HG03565 (cell line): ENCODE data around the gene CADM2.

Experiments used
- ATAC-seq: cut with Tn5 transposase; IDR thresholded peaks from one replicate; pipeline ENCODE4 v1.9.1; 2021; ENCODE audit warnings: mild to moderate bottlenecking, moderate library complexity; ENCODE audit not compliant: unreplicated experiment

CADM2 gene

GRCh38 chr3:84983490-84983889, 24.7 kb downstream of the CADM2 start:
- ATAC-seq, result no peak

- ATAC-seq, result no peak
Observed at GRCh38 chr3:84984429-84984828, 25.6 kb downstream of the CADM2 start.

DNA sequence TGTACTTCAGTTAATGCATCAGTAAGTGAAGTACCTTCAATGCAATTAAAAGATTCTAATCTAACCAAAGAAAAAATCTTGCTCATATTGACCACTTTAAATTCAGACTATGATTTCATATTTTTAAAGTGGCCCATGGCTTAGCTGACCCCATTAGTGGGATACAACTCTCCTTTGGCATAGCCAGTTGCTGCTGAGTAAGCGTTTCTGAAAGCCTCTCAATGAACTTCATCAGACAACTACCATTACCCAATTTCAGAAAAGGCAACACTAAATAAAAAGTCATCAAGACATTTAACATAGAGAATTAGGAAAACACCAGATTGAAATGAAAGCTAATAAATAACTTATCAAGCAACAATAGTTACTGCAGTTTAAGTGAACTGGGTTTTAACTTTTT, 27.0 kb downstream of the CADM2 start:
- ATAC-seq, result no peak

DNA sequence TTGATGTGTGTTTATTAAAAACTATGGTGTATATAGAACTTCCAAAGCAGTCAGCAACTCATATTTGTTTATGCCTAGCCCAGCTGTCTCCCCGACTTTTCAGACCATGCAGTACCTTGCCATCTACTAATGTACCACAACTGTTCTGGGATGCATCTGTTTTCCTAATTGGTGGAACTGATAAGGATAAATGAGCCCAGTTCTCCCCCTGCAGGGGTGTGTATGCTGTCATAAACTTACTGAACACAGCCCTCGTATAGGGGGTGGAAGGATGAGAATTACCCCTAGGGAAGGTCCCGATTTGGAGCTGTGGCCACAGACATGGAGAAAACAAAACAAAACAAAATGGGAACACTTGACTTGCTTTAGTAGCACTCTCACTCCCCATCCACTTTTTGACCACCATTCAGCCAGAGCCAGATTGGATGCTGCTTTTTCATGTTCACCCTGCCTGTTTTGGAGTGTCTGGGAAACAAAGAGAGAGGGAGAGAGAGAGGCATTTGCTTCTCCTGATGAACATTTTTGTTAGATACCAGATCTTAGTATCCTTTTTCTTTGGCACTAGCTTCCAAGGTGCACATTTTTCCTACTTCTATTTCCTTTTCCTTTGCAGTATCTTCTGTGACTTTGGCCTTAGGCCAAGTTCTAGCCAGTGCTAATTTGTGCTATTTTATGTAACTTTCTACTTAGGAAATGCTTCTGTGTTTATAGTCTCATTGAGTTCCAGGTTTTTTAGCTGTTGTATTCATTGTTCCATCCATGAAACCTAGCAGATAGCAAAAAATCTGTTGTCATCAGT, 29.1 kb downstream of the CADM2 start:
- ATAC-seq, result no peak

DNA sequence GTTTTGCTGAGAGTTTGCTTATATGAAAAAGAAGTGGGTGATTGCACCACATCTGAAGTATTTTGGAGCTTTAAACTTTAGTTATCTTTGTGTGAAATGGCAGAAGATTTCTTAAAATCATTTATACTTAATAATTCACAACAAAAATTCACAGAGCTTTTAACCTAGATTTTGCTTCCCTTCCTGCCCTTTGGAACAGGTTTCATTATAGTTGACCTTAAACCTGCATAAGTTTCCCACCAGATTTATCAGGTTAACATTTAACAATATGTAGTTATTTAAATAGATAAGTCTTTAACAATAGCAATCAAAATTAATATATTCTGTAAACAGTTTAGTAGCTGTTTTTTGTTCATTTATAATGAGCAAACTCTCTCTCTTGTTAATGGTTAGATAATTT, 30.3 kb downstream of the CADM2 start:
- ATAC-seq, result no peak

DNA sequence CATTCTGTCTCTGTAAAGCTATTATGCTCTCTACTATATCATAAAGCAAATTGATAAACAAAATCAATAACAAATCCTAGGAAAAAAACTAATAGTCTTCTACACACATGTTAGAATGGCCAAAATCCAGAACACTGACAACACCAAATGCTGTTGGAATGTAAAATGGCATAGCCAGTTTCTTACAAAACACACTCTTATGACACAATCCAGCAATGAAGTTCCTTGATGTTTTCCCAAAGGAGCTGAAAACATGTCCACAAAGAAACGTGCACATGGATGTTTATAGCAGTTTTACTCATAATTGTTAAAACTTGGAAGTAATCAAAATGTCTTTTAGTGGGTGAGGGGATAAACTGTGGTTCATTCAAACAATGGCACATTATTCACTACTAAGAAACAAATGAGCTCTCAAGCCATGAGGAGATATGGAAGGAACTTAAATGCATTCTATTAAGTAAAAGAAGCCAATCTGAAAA, 32.7 kb downstream of the CADM2 start:
- ATAC-seq, result no peak

GRCh38 chr3:84993956-84994355, 35.2 kb downstream of the CADM2 start:
- ATAC-seq, result no peak

- ATAC-seq, result no peak
Observed at GRCh38 chr3:84998545-84998944, 39.8 kb downstream of the CADM2 start.

DNA sequence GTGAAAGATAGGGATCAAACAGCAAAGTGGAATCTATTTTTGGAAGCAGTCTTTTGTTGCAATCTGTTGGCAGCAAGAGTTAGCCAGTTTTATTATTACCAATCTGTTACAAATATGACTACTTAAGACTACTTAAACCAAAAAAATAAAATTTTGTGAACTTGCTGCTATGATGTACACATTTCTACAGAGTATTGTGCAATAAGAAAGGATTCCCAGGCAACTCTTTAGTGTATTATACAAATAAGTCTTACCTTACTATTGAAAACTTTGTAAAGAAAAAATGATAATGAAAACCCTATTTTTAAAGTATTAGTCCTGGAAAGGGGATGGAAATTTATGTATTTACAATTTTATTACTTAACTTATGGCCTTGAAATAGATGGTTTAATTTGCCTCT, 44.7 kb downstream of the CADM2 start:
- no peak for ATAC-seq

DNA sequence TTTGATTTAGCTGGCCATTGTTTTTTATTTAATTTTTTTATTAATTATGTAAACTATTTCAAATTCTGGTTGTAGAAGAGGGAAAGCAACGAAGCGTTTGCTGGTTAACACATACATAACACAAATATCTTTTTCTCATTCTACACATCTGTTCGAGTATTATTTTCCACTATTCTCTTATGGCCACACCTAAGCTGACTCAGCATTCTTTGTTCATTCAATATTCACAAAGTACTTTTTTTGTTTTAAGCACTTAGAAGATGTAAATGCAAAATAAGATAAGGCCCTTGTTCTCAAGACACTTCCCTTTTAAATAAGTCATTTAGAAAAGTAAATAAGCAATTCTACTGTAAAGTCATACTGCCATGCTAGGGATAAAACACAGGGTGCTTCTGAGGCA, 45.4 kb downstream of the CADM2 start:
- no peak for ATAC-seq

- ATAC-seq, result no peak
Observed at GRCh38 chr3:85005946-85006345, 47.2 kb downstream of the CADM2 start.

- ATAC-seq, result no peak
Observed at GRCh38 chr3:85007195-85008094, 48.7 kb downstream of the CADM2 start.

DNA sequence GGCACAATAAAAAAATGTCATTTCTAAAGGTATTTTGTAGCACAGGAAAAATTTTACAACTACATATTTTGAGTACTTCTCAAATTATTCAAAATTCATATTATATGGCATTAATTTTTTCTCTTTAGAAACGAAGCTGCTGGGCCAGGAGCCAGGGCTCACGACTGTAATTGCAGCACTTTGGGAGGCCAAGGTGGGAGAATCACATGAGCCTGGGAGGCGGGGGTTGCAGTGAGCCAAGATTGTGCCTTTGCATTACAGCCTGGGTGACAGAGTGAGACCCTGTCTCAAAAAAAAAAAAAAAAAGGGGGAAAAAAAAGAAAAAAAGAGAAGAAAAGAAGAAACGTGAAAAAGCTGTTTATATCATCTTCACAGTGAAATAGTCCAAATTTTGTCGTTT, 62.0 kb downstream of the CADM2 start:
- ATAC-seq, result no peak

DNA sequence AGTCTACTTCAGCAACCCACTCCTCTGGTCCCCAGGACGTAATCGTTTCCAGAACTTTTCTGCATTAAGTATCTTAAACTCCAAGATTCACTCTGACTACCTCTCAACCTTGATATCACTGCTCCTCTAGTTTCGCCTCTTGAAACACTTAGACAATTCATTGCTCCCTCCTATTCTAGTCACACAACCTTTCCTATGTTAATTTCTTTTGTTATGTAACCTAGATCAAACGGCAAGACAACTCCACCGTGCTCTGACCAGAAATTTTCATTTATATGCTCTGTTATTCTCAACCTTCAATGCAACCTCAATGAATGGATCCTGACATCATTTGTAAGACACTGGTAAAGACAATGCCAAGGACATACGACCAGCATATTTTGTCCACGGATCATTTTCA, 71.3 kb downstream of the CADM2 start:
- ATAC-seq, result no peak

GRCh38 chr3:85037203-85037602, 78.4 kb downstream of the CADM2 start:
- no peak for ATAC-seq

DNA sequence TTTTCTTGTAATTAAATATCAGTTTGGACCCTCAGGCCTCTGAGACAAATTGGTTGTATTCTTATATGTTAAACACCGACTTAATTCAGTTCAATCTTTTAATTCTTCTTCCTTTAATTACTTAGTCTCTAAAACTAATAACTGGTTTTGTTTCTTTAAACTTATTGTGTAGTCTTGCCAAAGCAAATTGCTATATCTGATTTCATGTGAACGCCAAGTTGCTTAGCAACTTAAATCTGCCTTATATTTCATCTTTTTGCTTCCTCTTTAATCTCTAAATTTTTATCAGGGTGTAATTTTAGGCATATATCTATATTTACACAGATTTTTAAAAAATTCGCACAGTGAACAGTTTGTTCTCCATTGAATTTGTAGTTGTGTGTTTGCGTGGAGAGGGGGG, 82.2 kb downstream of the CADM2 start:
- no peak for ATAC-seq

- ATAC-seq, result no peak
Observed at GRCh38 chr3:85041562-85042055, 82.8 kb downstream of the CADM2 start.

DNA sequence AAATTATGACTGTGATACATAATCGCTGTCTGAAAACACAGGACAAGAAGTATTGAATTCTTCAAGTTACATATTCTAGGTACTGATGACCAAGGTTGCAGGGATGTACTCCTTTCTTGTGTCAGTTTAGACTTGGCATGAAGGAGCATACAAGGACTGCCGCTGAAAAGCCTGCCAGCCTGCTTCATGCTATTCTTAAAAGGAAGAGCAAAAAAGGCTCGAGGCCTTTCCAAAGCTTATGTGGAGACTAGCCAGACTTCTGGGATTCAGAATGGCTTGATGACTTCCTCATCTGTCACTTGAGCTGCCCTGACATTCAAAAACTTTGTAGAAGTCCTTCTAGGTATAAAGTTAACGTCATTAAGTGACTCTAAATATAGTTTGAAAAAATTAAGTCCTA, 92.0 kb downstream of the CADM2 start:
- ATAC-seq, result no peak

DNA sequence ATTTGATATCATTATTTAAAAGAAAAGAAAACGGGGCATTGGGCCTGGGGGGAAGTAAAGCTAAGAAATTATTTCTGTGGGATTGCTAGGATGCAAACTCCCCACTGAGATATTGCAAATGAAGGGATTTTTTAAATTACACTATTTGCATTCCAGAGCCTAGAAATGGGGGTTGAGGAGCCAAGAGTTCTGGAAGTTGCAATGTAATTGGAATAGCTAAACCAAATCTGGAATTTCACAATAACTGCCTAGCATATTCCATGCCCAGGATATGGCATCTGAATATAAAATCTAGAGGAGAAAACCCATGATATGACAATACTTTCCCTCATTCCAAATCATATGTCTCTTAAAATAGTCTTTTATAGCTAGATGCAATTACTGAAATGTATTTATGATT, 93.0 kb downstream of the CADM2 start:
- ATAC-seq, result no peak

DNA sequence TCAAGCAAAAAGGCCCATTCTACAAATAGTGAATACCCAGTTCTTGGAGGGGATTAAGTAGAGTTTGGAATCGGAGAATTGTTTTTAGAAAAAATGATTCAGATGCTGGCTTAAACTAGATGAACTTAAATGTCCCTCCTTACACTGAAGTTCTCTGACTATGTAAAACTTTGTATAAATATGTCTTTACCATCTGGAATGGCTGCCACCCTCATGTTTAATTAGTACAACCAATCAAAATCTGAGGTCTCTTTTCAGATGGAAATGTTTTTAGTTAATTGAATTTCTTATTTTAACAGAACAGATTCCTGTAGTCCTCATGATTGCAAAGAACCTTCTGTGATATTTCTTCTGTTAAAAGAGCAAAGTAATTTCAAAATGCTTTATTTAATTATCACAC, 94.8 kb downstream of the CADM2 start:
- ATAC-seq, result no peak

GRCh38 chr3:85054579-85054978, 95.8 kb downstream of the CADM2 start:
- no peak for ATAC-seq

DNA sequence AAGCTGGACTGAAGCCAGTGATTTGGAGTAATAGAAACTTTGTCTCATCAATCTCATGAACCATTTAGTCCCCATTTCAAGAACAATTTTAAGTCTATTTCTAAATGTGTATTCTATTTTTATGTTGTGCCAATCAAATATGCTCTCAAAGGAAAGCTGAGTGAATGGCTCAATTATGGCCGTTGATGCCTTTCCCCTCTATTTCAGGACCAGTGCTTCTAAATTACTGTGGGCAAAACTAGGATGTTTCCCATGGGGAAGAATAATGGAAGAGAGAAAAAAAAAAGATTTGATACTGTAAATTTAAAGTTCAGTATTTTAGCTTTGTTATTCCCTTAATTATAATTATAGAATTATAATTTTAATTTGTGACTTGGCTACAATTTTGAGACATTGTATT, 110.1 kb downstream of the CADM2 start:
- ATAC-seq, result no peak
